ENCODE data around the gene RELT. TPM values are rescaled to one million over a fixed set of nuclear protein-coding genes. Genes with fewer than 3 reads are reported as not detected.

The RELT gene
- total RNA-seq, 1 donor = 4.6 TPM

GRCh38 chr11:73394416-73395296 is 18.5 kb downstream of the RELT start:
- no peak overlapping the region for H3K4me3 ChIP-seq (ENCODE audit: low read depth, low read length)
- no peak for DNase-seq (ENCODE audit: low read depth)
- no peak for TF ChIP-seq CTCF (IDR thresholded peaks at IDR 0.05; ENCODE audit: insufficient read depth, low read length)

DNA sequence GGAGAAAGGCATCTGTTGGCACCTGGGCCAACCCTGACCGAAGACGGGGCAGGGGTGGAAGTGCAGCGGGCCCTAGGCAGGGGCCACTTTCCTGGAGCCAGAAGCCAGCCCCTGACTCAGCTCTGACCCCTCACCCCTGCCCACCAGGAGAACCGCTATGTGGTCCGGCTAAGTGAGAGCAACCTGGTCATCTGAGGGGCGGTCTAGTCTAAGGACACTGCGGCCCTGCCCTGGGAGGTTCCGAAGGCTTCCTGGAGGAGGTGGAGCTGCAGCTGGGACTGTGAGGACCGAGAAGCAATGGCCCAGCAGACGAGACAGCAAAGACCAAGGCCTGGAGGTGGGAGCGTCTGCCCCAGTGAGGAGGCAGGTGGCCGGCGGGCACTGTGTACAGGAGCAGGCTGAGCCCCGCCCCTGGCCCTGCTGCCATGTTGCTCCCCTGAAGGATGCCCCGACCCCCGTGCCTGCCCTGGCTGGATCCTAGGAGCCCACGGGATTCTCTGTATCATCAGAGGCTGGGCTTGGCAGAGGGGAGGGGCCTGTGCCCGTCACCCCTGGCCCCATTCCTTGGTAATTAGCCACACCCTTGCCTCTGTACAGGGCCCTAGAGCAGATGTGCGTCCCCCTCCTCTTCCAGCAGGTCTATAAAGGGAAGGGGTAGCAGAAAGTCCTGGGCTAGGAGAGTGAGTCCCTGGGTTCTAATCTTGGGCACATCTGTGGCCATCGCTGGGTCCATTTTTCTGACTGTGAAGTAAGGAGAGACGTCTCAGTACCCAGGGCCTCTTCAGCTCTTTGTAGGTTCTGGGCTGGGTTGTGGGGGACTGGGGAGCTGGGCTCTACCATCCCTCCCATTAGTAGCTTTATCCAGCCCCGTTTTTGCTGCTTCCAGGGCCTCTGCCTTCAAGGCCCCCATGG is 19.4 kb downstream of the RELT start:
- H3K4me3 ChIP-seq (ENCODE audit: low read depth, low read length) = no peak overlapping the region
- DNase-seq (ENCODE audit: low read depth) = no peak
- TF ChIP-seq CTCF (IDR thresholded peaks at IDR 0.05; ENCODE audit: insufficient read depth, low read length) = no peak

- no peak for DNase-seq (ENCODE audit: low read depth)
- H3K4me3 ChIP-seq (ENCODE audit: low read depth, low read length) = no peak overlapping the region
- no peak for TF ChIP-seq CTCF (IDR thresholded peaks at IDR 0.05; ENCODE audit: insufficient read depth, low read length)
These were observed 20.2 kb downstream of the RELT start for GRCh38 chr11:73396251-73396930.

GRCh38 chr11:73396985-73397384 is 20.8 kb downstream of the RELT start:
- no peak overlapping the region for H3K4me3 ChIP-seq (ENCODE audit: low read depth, low read length)
- no peak for TF ChIP-seq CTCF (IDR thresholded peaks at IDR 0.05; ENCODE audit: insufficient read depth, low read length)
- DNase-seq (ENCODE audit: low read depth) = no peak

GRCh38 chr11:73397468-73398131 is 21.4 kb downstream of the RELT start:
- H3K4me3 ChIP-seq (ENCODE audit: low read depth, low read length) = no peak overlapping the region
- DNase-seq (ENCODE audit: low read depth) = no peak
- no peak for TF ChIP-seq CTCF (IDR thresholded peaks at IDR 0.05; ENCODE audit: insufficient read depth, low read length)

GRCh38 chr11:73398132-73398526 is 21.9 kb downstream of the RELT start:
- no peak overlapping the region for H3K4me3 ChIP-seq (ENCODE audit: low read depth, low read length)
- TF ChIP-seq CTCF (IDR thresholded peaks at IDR 0.05; ENCODE audit: insufficient read depth, low read length) = no peak
- DNase-seq (ENCODE audit: low read depth) = no peak
